ENCODE measurements around the gene CENPO.
"Not testable (repeated sequence)": the region's sequence is repeated elsewhere in the genome, so short reads cannot be mapped to it uniquely, and the experiment has no call there.

The CENPO gene

DNA sequence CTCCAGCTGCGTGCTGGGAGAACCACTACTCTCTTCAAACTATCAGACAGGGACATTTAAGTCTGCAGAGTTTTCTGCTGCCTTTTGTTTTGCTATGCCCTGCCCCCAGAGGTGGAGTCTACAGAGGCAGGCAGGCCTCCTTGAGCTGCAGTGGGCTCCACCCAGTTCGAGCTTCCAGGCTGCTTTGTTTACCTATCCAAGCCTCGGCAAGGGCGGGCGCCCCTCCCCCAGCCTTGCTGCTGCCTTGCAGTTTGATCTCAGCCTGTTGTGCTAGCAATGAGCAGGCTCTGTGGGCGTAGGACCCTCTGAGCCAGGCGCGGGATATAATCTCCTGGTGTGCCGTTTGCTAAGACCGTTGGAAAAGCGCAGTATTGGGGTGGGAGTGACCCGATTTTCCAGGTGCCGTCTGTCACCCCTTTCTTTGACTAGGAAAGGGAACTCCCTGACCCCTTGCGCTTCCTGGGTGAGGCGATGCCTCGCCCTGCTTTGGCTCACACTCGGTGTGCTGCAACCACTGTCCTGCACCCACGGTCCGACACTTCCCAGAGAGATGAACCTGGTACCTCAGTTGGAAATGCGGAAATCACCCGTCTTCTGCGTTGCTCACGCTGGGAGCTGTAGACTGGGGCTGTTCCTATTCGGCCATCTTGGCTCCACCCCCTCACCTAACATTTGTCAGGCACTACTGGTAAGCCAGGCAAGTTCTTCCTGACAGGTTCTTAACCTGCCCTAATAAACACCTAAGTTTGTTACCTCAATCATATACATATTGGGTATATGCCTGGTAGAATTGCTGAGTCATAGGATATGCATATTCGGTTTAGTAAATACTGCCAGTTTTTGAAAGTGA is 12.8 kb downstream of the CENPO start:
- H3K4me3 Mint-ChIP-seq; H3K4me1 Mint-ChIP-seq (ENCODE audit: low read depth); H3K27ac Mint-ChIP-seq; H3K9me3 Mint-ChIP-seq; intact Hi-C loops (cut with micrococcal nuclease); H3K27me3 Mint-ChIP-seq: not testable (repeated sequence)
- H3K36me3 Mint-ChIP-seq (ENCODE audit: low read depth) = peaks cover 35% of the 10 kb centered on the region

DNA sequence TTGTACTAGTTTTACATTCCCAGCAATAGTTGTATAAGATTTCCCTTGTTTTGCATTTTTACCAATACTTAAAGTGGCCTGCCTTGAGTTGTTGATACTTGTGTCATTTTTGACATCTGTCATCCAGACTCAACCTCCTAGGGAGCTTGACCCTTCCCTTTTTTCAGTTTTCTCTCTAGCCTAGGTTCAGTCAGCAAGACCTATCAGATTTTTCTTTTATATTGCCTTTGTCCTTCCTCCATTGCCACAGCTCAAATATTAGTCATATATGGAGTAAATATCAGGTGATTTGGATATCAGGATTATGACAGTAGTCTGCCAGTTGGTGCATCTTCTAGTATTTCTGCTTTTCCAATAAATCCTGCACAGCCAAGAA is 13.4 kb downstream of the CENPO start:
- Mint-ChIP-seq H3K4me1 (ENCODE audit: low read depth) (peaks cover 9% of the 10 kb centered on the region), H3K9me3 (no peaks in the 10 kb centered on the region), H3K4me3 (no peak overlapping the region), H3K27ac (no peak overlapping the region), H3K27me3 (no peaks in the 10 kb centered on the region), H3K36me3 (ENCODE audit: low read depth) (peaks cover 34% of the 10 kb centered on the region)
- intact Hi-C loops (cut with micrococcal nuclease) = no loop called here

DNA sequence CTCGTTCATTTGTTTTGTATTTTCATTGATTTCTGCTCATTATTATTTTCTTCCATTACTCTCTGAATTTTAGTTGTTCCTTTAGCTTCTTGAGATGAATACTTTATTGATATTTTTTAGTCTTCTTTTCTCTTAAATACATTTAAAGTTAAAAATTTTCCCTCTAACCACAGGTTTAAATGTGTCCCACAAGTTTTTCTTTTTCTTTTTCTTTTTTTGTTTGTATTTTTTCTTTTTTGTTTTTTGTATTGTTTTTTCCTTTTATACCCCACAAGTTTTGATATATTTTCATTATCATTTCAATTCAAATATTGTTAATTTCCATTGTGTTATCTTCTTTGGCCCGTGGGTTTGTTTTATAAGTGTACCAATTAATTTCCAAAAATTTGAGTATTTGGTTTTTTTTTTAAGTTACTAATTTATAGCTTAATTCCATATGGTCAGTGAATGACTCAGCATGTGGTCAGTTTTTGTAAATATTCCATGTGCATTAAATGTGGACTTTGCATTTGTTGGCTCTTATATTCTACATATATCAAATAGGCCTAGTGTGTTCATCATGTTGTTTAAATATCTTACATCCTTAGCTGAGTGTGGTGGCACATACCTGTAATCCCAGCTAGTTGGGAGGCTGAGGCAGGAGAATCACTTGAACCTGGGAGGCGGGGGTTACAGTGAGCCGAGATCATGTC is 16.2 kb downstream of the CENPO start:
- Mint-ChIP-seq H3K27me3 (no peaks in the 10 kb centered on the region), H3K27ac (no peak overlapping the region), H3K36me3 (ENCODE audit: low read depth) (peaks cover 38% of the 10 kb centered on the region), H3K4me3 (no peak overlapping the region), H3K9me3 (no peaks in the 10 kb centered on the region), H3K4me1 (ENCODE audit: low read depth) (peaks cover 9% of the 10 kb centered on the region)
- intact Hi-C loops (cut with micrococcal nuclease) = loop anchor here (10.0 kb wide), 1 partner anchor 45 kb away; no protein-coding TSS in a partner anchor

DNA sequence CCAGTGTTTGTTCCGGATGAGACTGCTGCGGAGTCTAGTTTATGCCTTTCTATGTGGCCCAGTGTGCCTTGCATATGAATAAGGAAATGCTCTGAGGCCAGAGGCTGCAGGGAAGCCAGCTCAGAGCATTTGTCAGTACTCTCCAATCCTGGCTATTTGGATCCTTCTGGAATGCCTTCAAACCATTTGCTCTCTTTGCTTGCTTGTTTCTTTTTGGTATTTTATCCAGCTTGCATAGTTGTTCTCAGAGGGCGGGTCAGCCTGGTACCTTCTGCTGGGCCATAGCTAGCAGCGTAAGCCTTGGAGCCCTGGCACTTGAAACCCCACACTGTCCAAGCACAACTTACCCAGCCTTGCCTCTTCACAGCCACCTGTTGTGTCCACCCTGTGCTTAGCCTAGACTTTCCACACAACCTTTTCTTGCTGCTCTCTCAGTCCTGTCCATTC is 20.5 kb downstream of the CENPO start:
- H3K27me3 Mint-ChIP-seq = no peaks in the 10 kb centered on the region
- no peak overlapping the region for H3K27ac Mint-ChIP-seq
- H3K4me1 Mint-ChIP-seq (ENCODE audit: low read depth) = peaks cover 21% of the 10 kb centered on the region
- intact Hi-C loops (cut with micrococcal nuclease) = loop anchor here (10.0 kb wide), 1 partner anchor 49 kb away; no protein-coding TSS in a partner anchor
- H3K36me3 Mint-ChIP-seq (ENCODE audit: low read depth) = peaks cover 39% of the 10 kb centered on the region
- no peak overlapping the region for H3K4me3 Mint-ChIP-seq
- no peaks in the 10 kb centered on the region for H3K9me3 Mint-ChIP-seq

DNA sequence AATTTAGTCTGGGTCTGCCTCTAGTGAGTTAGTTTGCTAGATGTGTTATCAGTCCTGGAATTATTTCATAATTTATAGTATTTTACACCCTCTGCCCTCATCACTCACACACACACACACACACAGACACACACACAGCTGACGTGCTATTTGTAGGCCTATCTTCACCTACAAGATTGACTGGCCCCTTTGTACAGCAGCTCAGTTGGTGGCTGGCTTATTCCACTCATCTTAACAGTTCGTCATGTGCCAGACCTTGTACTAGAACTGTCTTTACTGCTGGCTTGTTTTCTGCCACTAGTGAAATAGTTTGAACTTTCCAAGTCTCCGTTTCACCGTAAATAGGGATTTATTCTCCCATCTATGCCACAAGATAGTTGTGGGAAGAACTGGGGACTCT is 21.3 kb downstream of the CENPO start:
- peaks cover 24% of the 10 kb centered on the region for H3K4me1 Mint-ChIP-seq (ENCODE audit: low read depth)
- H3K36me3 Mint-ChIP-seq (ENCODE audit: low read depth) = peaks cover 43% of the 10 kb centered on the region
- H3K27ac Mint-ChIP-seq = no peak overlapping the region
- H3K4me3 Mint-ChIP-seq = no peak overlapping the region
- H3K27me3 Mint-ChIP-seq = no peaks in the 10 kb centered on the region
- intact Hi-C loops (cut with micrococcal nuclease) = loop anchor here (10.0 kb wide), 1 partner anchor 50 kb away; no protein-coding TSS in a partner anchor
- H3K9me3 Mint-ChIP-seq = no peaks in the 10 kb centered on the region

DNA sequence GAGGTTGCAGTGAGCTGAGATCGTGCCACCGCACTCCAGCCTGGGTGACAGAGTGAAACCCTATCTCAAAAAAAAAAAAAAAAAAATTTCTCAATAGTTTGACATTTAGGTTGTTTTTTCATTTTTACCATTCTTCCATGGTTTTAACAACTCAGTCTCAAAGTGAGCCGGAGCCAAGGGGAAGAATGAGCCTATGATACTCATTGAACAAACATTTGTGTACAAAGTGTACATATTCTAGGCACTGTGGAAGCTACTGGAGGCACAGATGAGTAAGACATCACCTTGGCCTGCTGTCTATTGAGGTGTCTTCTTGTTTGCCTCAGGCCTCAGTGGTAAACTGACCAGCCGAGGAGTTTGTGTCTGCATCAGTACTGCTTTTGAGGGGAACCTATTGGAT is 21.9 kb downstream of the CENPO start:
- Mint-ChIP-seq H3K27me3 (no peaks in the 10 kb centered on the region), H3K36me3 (ENCODE audit: low read depth) (peaks cover 49% of the 10 kb centered on the region), H3K4me1 (ENCODE audit: low read depth) (peaks cover 24% of the 10 kb centered on the region), H3K27ac (no peak overlapping the region), H3K9me3 (no peaks in the 10 kb centered on the region), H3K4me3 (no peak overlapping the region)
- intact Hi-C loops (cut with micrococcal nuclease) = loop anchor here (10.0 kb wide), 1 partner anchor 50 kb away; no protein-coding TSS in a partner anchor

DNA sequence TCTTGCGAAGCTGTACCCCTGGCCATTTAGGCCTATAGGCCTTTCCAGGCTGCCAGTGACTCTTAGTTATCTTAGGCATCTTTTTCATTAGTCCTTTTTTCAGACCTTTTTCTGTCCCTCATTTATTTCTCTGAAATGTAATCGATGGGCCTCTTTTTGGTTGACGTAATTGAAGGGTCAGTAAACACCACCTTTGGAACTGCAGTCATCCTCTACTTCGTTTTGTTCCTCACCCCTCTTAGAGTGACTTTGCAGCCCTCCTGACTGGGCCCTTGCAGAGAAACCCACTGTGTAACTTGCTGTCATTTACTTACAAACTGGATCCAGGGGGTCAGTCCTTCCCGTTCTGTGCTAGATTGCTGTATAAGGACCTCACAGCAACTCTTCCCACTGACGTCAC is 23.2 kb downstream of the CENPO start:
- Mint-ChIP-seq H3K27me3 (no peaks in the 10 kb centered on the region), H3K4me3 (no peak overlapping the region), H3K9me3 (no peaks in the 10 kb centered on the region), H3K36me3 (ENCODE audit: low read depth) (peaks cover 62% of the 10 kb centered on the region), H3K4me1 (ENCODE audit: low read depth) (peaks cover 24% of the 10 kb centered on the region), H3K27ac (no peak overlapping the region)
- intact Hi-C loops (cut with micrococcal nuclease) = loop anchor here (10.0 kb wide), 1 partner anchor 52 kb away; no protein-coding TSS in a partner anchor

DNA sequence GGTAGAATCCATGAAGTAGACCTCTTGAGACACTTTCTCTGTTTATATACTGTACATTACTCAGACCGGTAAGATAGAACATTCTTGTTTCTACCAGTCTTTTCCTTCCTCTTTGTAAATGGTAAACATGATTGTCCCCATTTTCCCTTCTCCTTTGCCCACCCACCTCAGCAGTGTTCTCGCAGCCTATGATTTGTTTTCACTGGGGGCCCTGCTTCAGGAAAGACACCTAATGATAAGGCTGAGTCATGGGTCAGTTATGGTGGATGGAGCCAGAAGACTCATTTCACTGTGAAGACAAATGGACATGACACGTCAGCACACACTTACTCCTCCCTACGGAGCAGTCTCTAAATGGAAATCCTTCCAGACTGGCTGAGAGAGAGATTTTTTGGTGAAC is 23.7 kb downstream of the CENPO start:
- H3K4me1 Mint-ChIP-seq (ENCODE audit: low read depth) = peaks cover 24% of the 10 kb centered on the region
- H3K36me3 Mint-ChIP-seq (ENCODE audit: low read depth) = peaks cover 66% of the 10 kb centered on the region
- H3K27ac Mint-ChIP-seq = no peak overlapping the region
- H3K4me3 Mint-ChIP-seq = no peak overlapping the region
- H3K9me3 Mint-ChIP-seq = no peaks in the 10 kb centered on the region
- no peaks in the 10 kb centered on the region for H3K27me3 Mint-ChIP-seq
- intact Hi-C loops (cut with micrococcal nuclease) = loop anchor here (10.0 kb wide), 1 partner anchor 52 kb away; no protein-coding TSS in a partner anchor

DNA sequence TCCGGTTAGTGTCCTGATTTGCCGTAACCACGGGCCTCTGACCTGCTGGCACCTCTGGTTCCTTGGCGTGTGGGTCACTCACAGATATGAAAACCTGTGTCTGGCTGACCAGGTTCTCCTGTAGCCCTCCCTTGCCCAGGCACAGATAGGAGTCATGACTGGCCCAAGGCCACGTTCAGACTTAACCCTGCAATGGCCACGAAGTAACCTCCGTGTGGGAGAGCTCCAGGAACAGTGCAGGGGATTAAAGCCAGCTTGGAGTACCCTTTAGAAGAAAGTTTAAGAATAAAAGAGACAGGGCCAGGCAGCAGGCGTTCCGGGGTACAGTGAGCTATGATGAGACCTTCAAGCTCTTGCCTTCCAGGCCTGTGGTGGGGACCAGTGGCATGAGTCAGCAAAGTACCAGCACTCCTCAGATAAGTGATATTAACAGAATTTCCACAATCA is 25.5 kb downstream of the CENPO start:
- peak overlapping the region; percentile 47 for H3K27ac Mint-ChIP-seq
- H3K4me3 Mint-ChIP-seq = no peak overlapping the region
- no peaks in the 10 kb centered on the region for H3K27me3 Mint-ChIP-seq
- intact Hi-C loops (cut with micrococcal nuclease) = loop anchor here (10.0 kb wide), 1 partner anchor 54 kb away; no protein-coding TSS in a partner anchor
- peaks cover 24% of the 10 kb centered on the region for H3K4me1 Mint-ChIP-seq (ENCODE audit: low read depth)
- peaks cover 71% of the 10 kb centered on the region for H3K36me3 Mint-ChIP-seq (ENCODE audit: low read depth)
- no peaks in the 10 kb centered on the region for H3K9me3 Mint-ChIP-seq

DNA sequence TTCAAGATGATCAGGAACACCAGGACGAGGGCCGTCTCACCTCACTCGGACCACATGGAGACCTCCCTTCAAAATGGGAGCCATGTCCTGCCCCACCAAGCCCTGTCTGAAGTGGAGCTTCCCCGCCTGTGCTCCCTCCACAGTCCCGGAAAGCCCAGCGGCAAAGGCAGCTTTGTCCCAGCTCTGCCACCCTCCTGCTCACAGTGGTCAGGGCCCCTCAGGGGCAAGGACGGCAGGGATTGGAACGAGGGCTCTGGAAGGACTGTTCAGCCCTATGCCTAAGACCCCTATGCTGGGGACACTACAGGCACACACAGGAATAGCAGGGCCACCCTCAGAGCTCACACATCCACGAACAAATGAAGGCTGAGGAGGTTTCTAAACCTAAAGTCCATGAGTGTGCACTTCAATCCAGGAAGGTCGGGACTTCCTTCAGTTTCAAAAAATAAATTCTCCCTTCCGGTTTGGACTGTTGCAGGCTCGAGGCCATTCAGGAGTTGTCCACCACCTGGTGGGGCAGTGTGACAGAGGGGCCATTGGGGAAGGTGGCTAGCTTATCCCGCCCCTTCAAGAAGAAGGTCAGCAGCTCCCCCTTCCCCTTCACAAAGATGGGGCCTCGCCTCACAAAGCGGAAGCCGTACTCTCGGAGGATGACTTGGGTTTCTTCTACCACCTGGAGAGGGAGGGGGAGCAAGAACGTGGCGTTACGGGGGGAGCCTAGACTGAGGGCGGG is 26.4 kb downstream of the CENPO start:
- no peaks in the 10 kb centered on the region for H3K27me3 Mint-ChIP-seq
- intact Hi-C loops (cut with micrococcal nuclease) = loop anchor here (10.0 kb wide), 1 partner anchor 55 kb away; no protein-coding TSS in a partner anchor
- H3K27ac Mint-ChIP-seq = no peak overlapping the region

DNA sequence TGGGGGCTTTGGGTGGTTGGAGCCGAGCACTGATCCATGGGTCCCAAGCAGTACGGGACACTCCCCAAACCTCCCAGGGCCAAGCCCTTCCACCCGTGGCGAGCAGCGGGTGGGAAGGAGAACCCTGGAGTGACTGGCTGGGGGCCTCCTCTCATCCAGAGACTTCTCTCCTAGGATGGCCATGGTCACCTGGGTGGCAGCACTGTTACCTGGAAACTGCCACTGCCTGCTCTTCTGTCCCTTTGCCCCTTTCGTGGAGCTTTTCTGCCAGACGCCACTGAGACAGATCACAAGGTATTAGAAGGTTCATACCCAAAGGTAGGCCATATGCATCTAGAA is 26.9 kb downstream of the CENPO start:
- Mint-ChIP-seq H3K9me3 (no peaks in the 10 kb centered on the region), H3K27me3 (no peaks in the 10 kb centered on the region), H3K4me1 (ENCODE audit: low read depth) (peaks cover 24% of the 10 kb centered on the region), H3K4me3 (no peak overlapping the region), H3K27ac (no peak overlapping the region), H3K36me3 (ENCODE audit: low read depth) (peaks cover 79% of the 10 kb centered on the region)
- intact Hi-C loops (cut with micrococcal nuclease) = no loop called here

More for the DNA sequence above, 26.4 kb downstream of the CENPO start:
- Mint-ChIP-seq H3K4me3 (no peak overlapping the region), H3K36me3 (ENCODE audit: low read depth) (peaks cover 79% of the 10 kb centered on the region), H3K4me1 (ENCODE audit: low read depth) (peaks cover 24% of the 10 kb centered on the region), H3K9me3 (no peaks in the 10 kb centered on the region)

DNA sequence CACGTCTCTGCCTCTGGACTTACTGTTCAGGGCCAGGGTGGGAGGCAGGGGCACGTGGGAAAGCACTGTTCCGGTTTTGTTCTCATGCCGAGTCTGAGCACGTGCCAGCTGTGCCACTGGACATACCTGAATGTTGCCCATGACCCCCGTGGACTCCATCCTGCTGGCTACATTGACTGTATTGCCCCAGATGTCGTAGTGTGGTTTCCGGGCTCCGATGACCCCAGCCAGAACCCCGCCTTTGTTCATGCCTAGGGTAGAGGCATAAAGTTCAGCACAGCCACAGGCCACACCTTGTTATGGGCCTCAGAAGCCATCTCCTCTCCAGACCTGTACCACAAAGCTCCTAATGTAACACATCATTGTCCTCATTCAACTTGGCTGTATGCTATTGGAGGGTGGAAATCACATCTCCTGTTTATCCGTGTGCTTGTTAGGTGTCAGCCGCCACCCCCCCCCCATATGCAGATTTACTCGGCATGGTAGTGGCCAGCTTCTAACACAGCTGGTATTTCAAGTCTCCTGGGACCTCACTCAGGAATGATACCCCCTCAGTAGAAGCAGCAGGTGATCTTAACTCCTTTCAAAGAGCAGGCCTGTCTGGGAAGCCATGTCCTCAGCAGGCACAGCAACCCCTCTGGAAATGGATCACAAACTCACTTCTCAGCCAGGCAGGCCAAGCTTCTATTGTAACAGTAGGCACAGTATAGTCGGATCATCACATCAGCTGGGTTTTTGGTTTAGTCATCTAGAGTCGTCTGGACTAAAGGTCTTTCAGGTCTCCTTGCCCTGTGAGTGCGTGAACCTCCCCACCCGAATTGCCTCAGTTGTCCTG is 27.6 kb downstream of the CENPO start:
- H3K36me3 Mint-ChIP-seq (ENCODE audit: low read depth) = peaks cover 73% of the 10 kb centered on the region
- no peak overlapping the region for H3K4me3 Mint-ChIP-seq
- H3K27me3 Mint-ChIP-seq = no peaks in the 10 kb centered on the region
- peaks cover 24% of the 10 kb centered on the region for H3K4me1 Mint-ChIP-seq (ENCODE audit: low read depth)
- intact Hi-C loops (cut with micrococcal nuclease) = no loop called here
- H3K27ac Mint-ChIP-seq = no peak overlapping the region
- H3K9me3 Mint-ChIP-seq = no peaks in the 10 kb centered on the region

DNA sequence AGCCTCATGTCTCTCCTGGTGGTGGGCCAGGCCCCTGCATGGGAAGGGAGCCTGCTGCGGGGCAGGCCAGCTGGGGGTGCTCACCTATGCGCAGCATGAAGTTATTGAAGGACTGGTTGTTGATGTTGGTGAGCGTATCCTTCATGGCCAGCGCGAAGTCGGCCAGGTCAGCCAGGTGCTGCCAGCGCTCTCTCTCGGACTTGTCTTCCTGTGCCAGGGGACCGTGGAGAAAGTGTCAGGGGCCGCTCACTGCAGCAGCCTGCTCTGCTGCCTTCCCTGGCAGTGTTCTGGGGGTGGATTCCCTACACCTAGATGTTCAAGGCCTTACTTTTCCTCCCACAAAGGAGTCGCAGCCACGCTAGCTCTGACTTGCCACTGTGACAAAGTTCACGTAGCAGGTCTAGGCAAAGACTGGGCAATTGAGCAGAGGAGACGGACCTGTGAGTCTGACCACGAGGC is 28.2 kb downstream of the CENPO start:
- H3K4me1 Mint-ChIP-seq (ENCODE audit: low read depth) = peaks cover 22% of the 10 kb centered on the region
- no peak overlapping the region for H3K4me3 Mint-ChIP-seq
- no peaks in the 10 kb centered on the region for H3K27me3 Mint-ChIP-seq
- intact Hi-C loops (cut with micrococcal nuclease) = no loop called here
- no peaks in the 10 kb centered on the region for H3K9me3 Mint-ChIP-seq
- H3K27ac Mint-ChIP-seq = no peak overlapping the region
- peaks cover 66% of the 10 kb centered on the region for H3K36me3 Mint-ChIP-seq (ENCODE audit: low read depth)
